Measurements from ENCODE around the gene SLC36A4. TPM values are rescaled to one million over a fixed set of nuclear protein-coding genes. Genes with fewer than 3 reads are reported as not detected.

Gene SLC36A4
- total and polyA plus RNA-seq, 4 donors = 4.4 to 23.7 (median 13.0) TPM

- 2 to 4% methylated on average over 2 of the region's 2 CpGs for WGBS, 2 donors
- no peak for ATAC-seq (ENCODE audit: low FRiP score)
Observed at GRCh38 chr11:93225662-93226061, 27.9 kb upstream of the SLC36A4 start.

GRCh38 chr11:93221539-93221938 is 23.7 kb upstream of the SLC36A4 start:
- DNase-seq = no peak
- no peaks in the 10 kb centered on the region for H3K27me3 ChIP-seq (ENCODE audit: control insufficient read depth in 1 of 2, insufficient read depth in 2 of 2, low read length in 1 of 2)
- no peak overlapping the region for H3K27ac ChIP-seq (ENCODE audit: low read depth in 1 of 2, low read length in 2 of 2)
- H3K4me1 ChIP-seq (ENCODE audit: control insufficient read depth in 1 of 2, insufficient read depth in 2 of 2, low read length in 2 of 2) = no peaks in the 10 kb centered on the region
- ATAC-seq (ENCODE audit: low FRiP score) = no peak
- intact Hi-C loops (cut with DNase I) = loop anchor here in 1 of 2 donors (5.0 kb wide), 1 partner anchor 279 kb away; no protein-coding TSS in a partner anchor
- H3K4me3 ChIP-seq (ENCODE audit: low read length in 2 of 2) = no peak overlapping the region
- no peaks in the 10 kb centered on the region for H3K36me3 ChIP-seq (ENCODE audit: control insufficient read depth in 1 of 2, insufficient read depth in 2 of 2, low read length in 1 of 2)
- 82 to 84% methylated on average over 4 of the region's 4 CpGs for WGBS, 2 donors
- no peaks in the 10 kb centered on the region for H3K9me3 ChIP-seq (ENCODE audit: control insufficient read depth, low read length)

More at GRCh38 chr11:93225662-93226061, 27.9 kb upstream of the SLC36A4 start:
- Histone ChIP-seq H3K9me3 (ENCODE audit: control insufficient read depth, low read length) (no peaks in the 10 kb centered on the region), H3K4me1 (ENCODE audit: control insufficient read depth in 1 of 2, insufficient read depth in 2 of 2, low read length in 2 of 2) (no peaks in the 10 kb centered on the region), H3K36me3 (ENCODE audit: control insufficient read depth in 1 of 2, insufficient read depth in 2 of 2, low read length in 1 of 2) (no peaks in the 10 kb centered on the region), H3K27ac (ENCODE audit: low read depth in 1 of 2, low read length in 2 of 2) (no peak overlapping the region), H3K4me3 (ENCODE audit: low read length in 2 of 2) (no peak overlapping the region), H3K27me3 (ENCODE audit: control insufficient read depth in 1 of 2, insufficient read depth in 2 of 2, low read length in 1 of 2) (no peaks in the 10 kb centered on the region)
- intact Hi-C loops (cut with DNase I) = loop anchor here in 1 of 2 donors (5.0 kb wide), 1 partner anchor 283 kb away; no protein-coding TSS in a partner anchor
- DNase-seq = no peak

GRCh38 chr11:93220078-93220477 is 22.3 kb upstream of the SLC36A4 start:
- DNase-seq (no peak), ATAC-seq (ENCODE audit: low FRiP score) (no peak)
- no peaks in the 10 kb centered on the region for H3K36me3 ChIP-seq (ENCODE audit: control insufficient read depth in 1 of 2, insufficient read depth in 2 of 2, low read length in 1 of 2)
- H3K9me3 ChIP-seq (ENCODE audit: control insufficient read depth, low read length) = no peaks in the 10 kb centered on the region
- no peak overlapping the region for H3K27ac ChIP-seq (ENCODE audit: low read depth in 1 of 2, low read length in 2 of 2)
- H3K27me3 ChIP-seq (ENCODE audit: control insufficient read depth in 1 of 2, insufficient read depth in 2 of 2, low read length in 1 of 2) = no peaks in the 10 kb centered on the region
- no peak overlapping the region for H3K4me3 ChIP-seq (ENCODE audit: low read length in 2 of 2)
- no peaks in the 10 kb centered on the region for H3K4me1 ChIP-seq (ENCODE audit: control insufficient read depth in 1 of 2, insufficient read depth in 2 of 2, low read length in 2 of 2)
- intact Hi-C loops (cut with DNase I) = loop anchor here in 1 of 2 donors (5.0 kb wide), 1 partner anchor 278 kb away; no protein-coding TSS in a partner anchor

- no peak overlapping the region for H3K4me3 ChIP-seq (ENCODE audit: low read length in 2 of 2)
- ATAC-seq (ENCODE audit: low FRiP score) = no peak
- H3K9me3 ChIP-seq (ENCODE audit: control insufficient read depth, low read length) = no peaks in the 10 kb centered on the region
- no peaks in the 10 kb centered on the region for H3K27me3 ChIP-seq (ENCODE audit: control insufficient read depth in 1 of 2, insufficient read depth in 2 of 2, low read length in 1 of 2)
- H3K36me3 ChIP-seq (ENCODE audit: control insufficient read depth in 1 of 2, insufficient read depth in 2 of 2, low read length in 1 of 2) = no peaks in the 10 kb centered on the region
- DNase-seq = no peak
- 45 to 47% methylated on average over 2 of the region's 2 CpGs for WGBS, 2 donors
- no peaks in the 10 kb centered on the region for H3K4me1 ChIP-seq (ENCODE audit: control insufficient read depth in 1 of 2, insufficient read depth in 2 of 2, low read length in 2 of 2)
- intact Hi-C loops (cut with DNase I) = no loop called here
- no peak overlapping the region for H3K27ac ChIP-seq (ENCODE audit: low read depth in 1 of 2, low read length in 2 of 2)
Observed at GRCh38 chr11:93219440-93219839, 21.6 kb upstream of the SLC36A4 start.

- DNase-seq = no peak
- Histone ChIP-seq H3K4me1 (ENCODE audit: control insufficient read depth in 1 of 2, insufficient read depth in 2 of 2, low read length in 2 of 2) (no peaks in the 10 kb centered on the region), H3K27me3 (ENCODE audit: control insufficient read depth in 1 of 2, insufficient read depth in 2 of 2, low read length in 1 of 2) (no peaks in the 10 kb centered on the region), H3K9me3 (ENCODE audit: control insufficient read depth, low read length) (no peaks in the 10 kb centered on the region), H3K27ac (ENCODE audit: low read depth in 1 of 2, low read length in 2 of 2) (no peak overlapping the region), H3K36me3 (ENCODE audit: control insufficient read depth in 1 of 2, insufficient read depth in 2 of 2, low read length in 1 of 2) (no peaks in the 10 kb centered on the region), H3K4me3 (ENCODE audit: low read length in 2 of 2) (no peak overlapping the region)
- no peak for ATAC-seq (ENCODE audit: low FRiP score)
- intact Hi-C loops (cut with DNase I) = no loop called here
- WGBS, 2 donors = 53 to 55% methylated on average over 5 of the region's 5 CpGs
Observed at GRCh38 chr11:93216511-93217101, 18.8 kb upstream of the SLC36A4 start.

- intact Hi-C loops (cut with DNase I) = no loop called here
- Histone ChIP-seq H3K9me3 (ENCODE audit: control insufficient read depth, low read length) (peaks cover 2% of the 10 kb centered on the region), H3K4me1 (ENCODE audit: control insufficient read depth in 1 of 2, insufficient read depth in 2 of 2, low read length in 2 of 2) (no peaks in the 10 kb centered on the region), H3K27me3 (ENCODE audit: control insufficient read depth in 1 of 2, insufficient read depth in 2 of 2, low read length in 1 of 2) (no peaks in the 10 kb centered on the region), H3K27ac (ENCODE audit: low read depth in 1 of 2, low read length in 2 of 2) (no peak overlapping the region), H3K36me3 (ENCODE audit: control insufficient read depth in 1 of 2, insufficient read depth in 2 of 2, low read length in 1 of 2) (no peaks in the 10 kb centered on the region), H3K4me3 (ENCODE audit: low read length in 2 of 2) (no peak overlapping the region)
- DNase-seq (no peak), ATAC-seq (ENCODE audit: low FRiP score) (no peak)
Observed at GRCh38 chr11:93213622-93214021, 15.8 kb upstream of the SLC36A4 start.

- Histone ChIP-seq H3K4me3 (ENCODE audit: low read length in 2 of 2) (no peak overlapping the region), H3K9me3 (ENCODE audit: control insufficient read depth, low read length) (peaks cover 6% of the 10 kb centered on the region), H3K27me3 (ENCODE audit: control insufficient read depth in 1 of 2, insufficient read depth in 2 of 2, low read length in 1 of 2) (no peaks in the 10 kb centered on the region), H3K27ac (ENCODE audit: low read depth in 1 of 2, low read length in 2 of 2) (no peak overlapping the region), H3K4me1 (ENCODE audit: control insufficient read depth in 1 of 2, insufficient read depth in 2 of 2, low read length in 2 of 2) (no peaks in the 10 kb centered on the region), H3K36me3 (ENCODE audit: control insufficient read depth in 1 of 2, insufficient read depth in 2 of 2, low read length in 1 of 2) (no peaks in the 10 kb centered on the region)
- DNase-seq (no peak), ATAC-seq (ENCODE audit: low FRiP score) (no peak)
- intact Hi-C loops (cut with DNase I) = no loop called here
- 65 to 67% methylated on average over 4 of the region's 4 CpGs for WGBS, 2 donors
Observed at GRCh38 chr11:93212094-93212493, 14.3 kb upstream of the SLC36A4 start.

- 79 to 84% methylated on average over 2 of the region's 2 CpGs for WGBS, 2 donors
- Histone ChIP-seq H3K4me1 (ENCODE audit: control insufficient read depth in 1 of 2, insufficient read depth in 2 of 2, low read length in 2 of 2) (no peaks in the 10 kb centered on the region), H3K27me3 (ENCODE audit: control insufficient read depth in 1 of 2, insufficient read depth in 2 of 2, low read length in 1 of 2) (no peaks in the 10 kb centered on the region), H3K9me3 (ENCODE audit: control insufficient read depth, low read length) (peaks cover 6% of the 10 kb centered on the region), H3K27ac (ENCODE audit: low read depth in 1 of 2, low read length in 2 of 2) (no peak overlapping the region), H3K36me3 (ENCODE audit: control insufficient read depth in 1 of 2, insufficient read depth in 2 of 2, low read length in 1 of 2) (no peaks in the 10 kb centered on the region), H3K4me3 (ENCODE audit: low read length in 2 of 2) (no peak overlapping the region)
- ATAC-seq (ENCODE audit: low FRiP score) = no peak
- intact Hi-C loops (cut with DNase I) = no loop called here
- DNase-seq = no peak
Observed at GRCh38 chr11:93209466-93209865, 11.7 kb upstream of the SLC36A4 start.

GRCh38 chr11:93208663-93209270 is 11.0 kb upstream of the SLC36A4 start:
- no peak overlapping the region for H3K4me3 ChIP-seq (ENCODE audit: low read length in 2 of 2)
- no peak for DNase-seq
- no peaks in the 10 kb centered on the region for H3K4me1 ChIP-seq (ENCODE audit: control insufficient read depth in 1 of 2, insufficient read depth in 2 of 2, low read length in 2 of 2)
- peaks cover 6% of the 10 kb centered on the region for H3K9me3 ChIP-seq (ENCODE audit: control insufficient read depth, low read length)
- 53 to 56% methylated on average over 1 of the region's 1 CpG for WGBS, 2 donors
- no peak for ATAC-seq (ENCODE audit: low FRiP score)
- intact Hi-C loops (cut with DNase I) = no loop called here
- H3K27ac ChIP-seq (ENCODE audit: low read depth in 1 of 2, low read length in 2 of 2) = no peak overlapping the region
- no peaks in the 10 kb centered on the region for H3K36me3 ChIP-seq (ENCODE audit: control insufficient read depth in 1 of 2, insufficient read depth in 2 of 2, low read length in 1 of 2)
- no peaks in the 10 kb centered on the region for H3K27me3 ChIP-seq (ENCODE audit: control insufficient read depth in 1 of 2, insufficient read depth in 2 of 2, low read length in 1 of 2)
